ENCODE data around the gene PCDH9.

GRCh38 chr13:67183151-67183550, 47.0 kb downstream of the PCDH9 start:
- TF ChIP-seq CTCF (IDR thresholded peaks at IDR 0.05; ENCODE audit: low read length) (no peak), EZH2 (IDR thresholded peaks at IDR 0.05; ENCODE audit: borderline replicate concordance, low read length) (no peak)

Measured in OCI-LY1 (cell line).